Stimulated activated naive B cell treated with anti-CD40 and anti-IgM and Interleukin-4, amounts not matched to agents 10 μg/mL and 1 μg/mL and 100 μg/mL, for 72 hours (primary cell): ENCODE results near the gene KCTD12.

Source experiments
- ATAC-seq, 2 donors: fragments of 150-1000 bp; cut with Tn5 transposase; replicated peaks; 2 replicates each; pipeline ENCODE4 v1.10.0; 2021; ENCODE audit warnings: moderate library complexity in 1 of 2
- DNase-seq: peaks from one replicate; pipeline ENCODE4 v3.0.0; 2021
- H3K27ac Mint-ChIP-seq: one replicate; pipeline ENCODE4 v1.8.0; 2022; ENCODE audit warnings: mild to moderate bottlenecking, mixed read lengths
- H3K27me3 Mint-ChIP-seq, 2 donors: one replicate each; pipeline ENCODE4 v1.8.0; 2022; ENCODE audit warnings: mixed read lengths in 2 of 2
- H3K36me3 Mint-ChIP-seq, 2 donors: one replicate each; pipeline ENCODE4 v1.8.0; 2022; ENCODE audit warnings: mixed read lengths in 2 of 2, mild to moderate bottlenecking in 1 of 2
- H3K4me1 Mint-ChIP-seq, 2 donors: one replicate each; pipeline ENCODE4 v1.8.0; 2022; ENCODE audit warnings: mixed read lengths in 2 of 2, mild to moderate bottlenecking in 1 of 2
- H3K4me3 Mint-ChIP-seq, 2 donors: one replicate each; pipeline ENCODE4 v1.8.0; 2022; ENCODE audit warnings: mild to moderate bottlenecking in 2 of 2, mixed read lengths in 2 of 2, moderate library complexity in 1 of 2
- H3K9me3 Mint-ChIP-seq, 2 donors: one replicate each; pipeline ENCODE4 v1.8.0; 2022; ENCODE audit warnings: mixed read lengths in 2 of 2, mild to moderate bottlenecking in 1 of 2

KCTD12 gene

DNA sequence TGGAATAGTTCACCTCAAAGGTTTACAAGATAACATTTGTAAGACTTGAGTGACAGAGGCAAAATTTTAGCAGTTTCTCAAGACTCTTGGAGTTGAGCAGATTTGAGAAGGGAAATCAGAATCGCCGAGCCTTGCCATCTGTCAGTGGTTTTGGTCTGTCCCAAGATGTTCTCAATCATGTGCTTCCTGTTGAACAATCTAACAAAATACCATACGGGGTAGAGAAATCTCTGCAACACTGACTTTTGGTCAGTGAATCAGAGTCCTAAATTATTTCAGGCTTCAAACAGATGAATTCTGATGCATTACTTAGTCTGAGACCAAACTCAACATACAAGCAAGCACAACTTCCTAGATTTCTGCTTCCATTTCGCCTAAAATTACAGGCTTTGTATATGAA lies 3.8 kb downstream of the KCTD12 start:
- DNase-seq (no peak), ATAC-seq (no peak)
- no peak overlapping the region for H3K27ac Mint-ChIP-seq
- H3K9me3 Mint-ChIP-seq = no peaks in the 10 kb centered on the region
- no peak overlapping the region for H3K4me3 Mint-ChIP-seq
- peaks cover 3 to 4% of the 10 kb centered on the region in 2 donors for H3K36me3 Mint-ChIP-seq
- H3K4me1 Mint-ChIP-seq = peaks cover 25 to 43% of the 10 kb centered on the region in 2 donors
- peaks cover 9 to 13% of the 10 kb centered on the region in 2 donors for H3K27me3 Mint-ChIP-seq

DNA sequence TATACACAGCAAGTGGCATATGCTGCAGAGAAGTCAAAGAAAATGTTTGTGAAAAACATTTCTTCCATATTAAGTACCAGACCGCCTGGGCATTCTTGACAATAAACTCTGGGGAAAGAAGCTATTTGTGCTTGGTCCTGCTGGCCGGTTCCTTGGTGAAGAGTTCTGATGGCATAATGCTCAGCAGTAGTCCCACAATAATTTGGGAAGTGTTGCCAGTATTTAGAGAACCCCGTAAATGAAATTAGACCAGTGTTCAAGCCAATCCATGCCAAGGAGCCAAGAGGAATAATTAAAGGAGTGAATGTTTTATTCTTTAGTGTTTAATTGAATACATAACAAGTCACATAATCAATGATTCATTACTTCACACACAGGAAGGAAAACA lies 6.3 kb downstream of the KCTD12 start:
- Mint-ChIP-seq H3K9me3 (no peaks in the 10 kb centered on the region), H3K36me3 (peaks cover 3 to 4% of the 10 kb centered on the region in 2 donors), H3K27ac (peak overlapping the region; percentile 37), H3K27me3 (peaks cover 9 to 10% of the 10 kb centered on the region in 2 donors), H3K4me1 (peaks cover 19 to 28% of the 10 kb centered on the region in 2 donors), H3K4me3 (peak overlapping the region in 1 of 2 donors; percentile 75)
- DNase-seq (no peak), ATAC-seq (peak in 1 of 2 donors; percentile 45)

DNA sequence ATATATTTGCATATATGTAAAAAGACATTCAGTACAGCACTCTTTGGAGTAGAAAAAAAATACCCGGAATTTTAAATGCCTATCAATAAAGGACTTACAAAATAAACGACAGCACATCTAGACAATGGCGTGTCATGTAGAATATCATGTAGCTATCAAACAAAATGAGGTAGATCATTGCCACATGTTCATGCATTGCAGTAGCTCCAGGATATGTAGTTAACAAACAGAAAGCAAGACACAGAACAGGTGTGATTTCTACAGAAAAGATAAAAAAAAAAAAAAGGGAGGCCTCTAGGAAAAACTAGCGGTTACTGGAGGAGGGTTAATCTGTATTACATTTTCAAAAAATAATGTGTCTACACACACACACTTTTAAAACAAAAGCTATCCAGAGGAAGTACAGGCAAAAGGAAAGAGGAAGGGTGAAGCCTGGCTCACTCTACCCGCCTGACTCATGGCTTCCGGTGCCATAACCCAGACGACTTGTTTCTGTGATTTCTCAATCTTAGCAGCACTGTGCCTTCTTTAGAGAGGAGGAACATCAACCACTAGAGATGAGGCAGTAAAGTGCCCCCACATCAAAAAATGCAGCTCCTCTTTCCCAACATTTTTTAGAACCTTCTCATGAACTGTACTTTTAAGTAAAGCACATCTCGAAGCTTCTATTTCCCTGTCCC lies 6.9 kb downstream of the KCTD12 start:
- no peaks in the 10 kb centered on the region for H3K9me3 Mint-ChIP-seq
- H3K36me3 Mint-ChIP-seq = peaks cover 3 to 4% of the 10 kb centered on the region in 2 donors
- peaks cover 3 to 7% of the 10 kb centered on the region in 2 donors for H3K27me3 Mint-ChIP-seq
- H3K4me1 Mint-ChIP-seq = peaks cover 15 to 24% of the 10 kb centered on the region in 2 donors
- peak overlapping the region; percentile 68 to 75 for H3K4me3 Mint-ChIP-seq
- peak; percentile 35 for DNase-seq
- peak overlapping the region; percentile 37 for H3K27ac Mint-ChIP-seq
- ATAC-seq = peak; percentile 99 to 100

DNA sequence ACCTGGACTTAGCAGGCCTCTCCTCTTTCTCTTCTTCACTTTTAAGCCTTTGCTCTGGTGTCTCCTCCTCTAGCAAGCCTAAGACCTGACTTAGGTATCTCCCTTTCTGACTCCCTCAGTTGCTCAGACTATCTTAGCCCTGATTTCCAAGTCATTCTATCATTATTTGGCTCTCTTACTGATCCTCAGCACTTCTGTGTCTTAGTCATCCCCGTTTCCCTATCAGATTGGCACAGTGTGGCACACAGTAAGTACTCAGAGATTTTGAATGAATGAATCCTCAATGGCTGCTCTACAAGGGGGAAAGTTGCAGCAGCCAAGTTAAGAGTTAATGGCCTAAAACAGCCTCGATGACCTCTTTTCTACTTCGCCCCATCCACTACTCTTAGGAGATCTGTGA lies 8.2 kb downstream of the KCTD12 start:
- Mint-ChIP-seq H3K4me3 (no peak overlapping the region), H3K4me1 (peaks cover 14 to 23% of the 10 kb centered on the region in 2 donors), H3K27ac (no peak overlapping the region), H3K36me3 (peaks cover 3 to 4% of the 10 kb centered on the region in 2 donors), H3K27me3 (peaks cover 0 to 4% of the 10 kb centered on the region in 2 donors), H3K9me3 (no peaks in the 10 kb centered on the region)
- ATAC-seq = no peak
- no peak for DNase-seq

DNA sequence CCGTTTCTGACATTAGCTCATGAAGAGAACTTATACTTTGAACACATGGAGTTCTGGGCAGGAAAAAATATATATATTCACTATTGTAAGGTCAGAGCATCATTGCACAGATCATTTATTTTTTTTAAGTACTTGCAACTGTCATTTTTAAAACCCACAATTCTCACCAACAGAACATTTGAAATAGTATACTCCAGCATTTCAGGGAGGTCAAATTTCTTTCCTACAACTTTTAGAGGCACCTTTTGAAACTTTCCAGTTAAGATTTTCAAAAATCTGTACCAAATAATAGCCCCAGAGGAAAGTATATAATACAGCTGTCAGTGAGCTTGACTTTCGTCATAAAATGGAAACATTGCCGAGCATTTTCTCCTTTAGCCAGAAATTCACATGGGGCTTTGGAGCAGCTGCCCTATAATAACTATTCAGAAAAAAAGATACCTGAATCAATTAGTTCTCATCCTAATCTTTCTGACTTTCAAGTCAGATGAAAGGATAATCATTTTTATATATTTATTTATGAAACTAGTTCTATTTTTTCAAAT lies 10.9 kb downstream of the KCTD12 start:
- Mint-ChIP-seq H3K27ac (no peak overlapping the region), H3K4me3 (no peak overlapping the region), H3K27me3 (peaks cover 6 to 10% of the 10 kb centered on the region in 2 donors), H3K9me3 (no peaks in the 10 kb centered on the region), H3K36me3 (no peaks in the 10 kb centered on the region), H3K4me1 (peaks cover 10 to 19% of the 10 kb centered on the region in 2 donors)
- ATAC-seq = no peak
- no peak for DNase-seq

DNA sequence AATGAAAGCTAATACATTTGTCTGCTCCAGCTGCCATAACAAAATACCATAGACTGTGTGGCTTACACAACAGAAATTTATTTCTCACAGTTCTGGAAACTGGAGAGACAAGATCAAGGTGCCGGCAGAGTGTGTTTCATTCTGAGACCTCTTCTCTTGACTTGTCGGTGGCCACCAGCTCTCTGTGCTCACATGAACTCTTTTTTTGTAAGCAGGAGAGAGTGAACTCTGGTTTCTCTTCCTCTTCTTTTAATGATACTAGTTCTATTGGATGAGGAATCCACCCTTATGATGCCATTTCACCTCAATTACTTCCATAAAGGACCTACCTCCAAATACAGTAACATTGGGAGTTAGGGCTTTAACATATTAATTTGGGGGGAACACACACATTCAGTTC lies 11.7 kb downstream of the KCTD12 start:
- H3K27me3 Mint-ChIP-seq = peaks cover 10 to 12% of the 10 kb centered on the region in 2 donors
- no peaks in the 10 kb centered on the region for H3K9me3 Mint-ChIP-seq
- H3K36me3 Mint-ChIP-seq = no peaks in the 10 kb centered on the region
- H3K27ac Mint-ChIP-seq = peak overlapping the region; percentile 26
- no peak for DNase-seq
- H3K4me1 Mint-ChIP-seq = peaks cover 6 to 13% of the 10 kb centered on the region in 2 donors
- peak; percentile 54 to 59 for ATAC-seq
- no peak overlapping the region for H3K4me3 Mint-ChIP-seq

DNA sequence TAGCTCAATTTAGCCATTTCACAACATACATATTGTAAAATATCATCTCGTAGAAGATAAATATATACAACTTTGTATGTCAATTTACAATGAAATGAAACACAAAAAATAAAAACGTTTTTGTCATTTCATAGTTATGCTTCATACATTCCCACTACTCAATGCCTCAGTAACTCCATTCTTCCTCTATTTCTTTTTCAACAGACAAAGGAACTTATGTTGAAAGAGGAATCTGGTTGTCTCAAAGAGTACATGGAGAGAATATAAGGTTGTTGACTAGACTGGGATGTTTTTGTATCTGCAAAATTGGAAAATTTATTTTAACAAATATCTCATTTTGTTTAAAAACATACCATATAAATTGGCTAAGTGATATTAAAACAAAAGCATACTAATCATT lies 12.8 kb downstream of the KCTD12 start:
- no peak overlapping the region for H3K27ac Mint-ChIP-seq
- H3K4me1 Mint-ChIP-seq = peaks cover 2 to 5% of the 10 kb centered on the region in 2 donors
- DNase-seq = no peak
- H3K36me3 Mint-ChIP-seq = no peaks in the 10 kb centered on the region
- H3K27me3 Mint-ChIP-seq = peaks cover 10 to 15% of the 10 kb centered on the region in 2 donors
- no peaks in the 10 kb centered on the region for H3K9me3 Mint-ChIP-seq
- ATAC-seq = no peak
- no peak overlapping the region for H3K4me3 Mint-ChIP-seq

DNA sequence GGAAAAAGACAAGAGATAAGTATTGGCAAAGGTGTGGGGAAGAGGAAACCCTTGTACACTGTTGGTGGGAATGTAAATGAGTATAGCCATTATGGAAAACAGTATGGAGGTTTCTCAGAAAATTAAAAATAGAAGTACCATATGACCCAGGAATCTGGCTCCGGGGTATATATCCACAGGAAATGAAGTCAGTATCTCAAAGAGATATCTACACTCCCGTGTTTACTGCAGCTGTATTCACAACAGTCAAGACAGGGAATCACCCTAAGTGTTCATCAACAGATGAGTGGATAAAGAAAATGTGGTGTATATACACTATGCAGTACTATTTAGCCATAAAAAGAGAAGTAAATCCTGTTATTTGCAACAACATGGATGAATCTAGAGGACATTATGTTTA lies 13.5 kb downstream of the KCTD12 start:
- H3K4me3 Mint-ChIP-seq = no peak overlapping the region
- H3K36me3 Mint-ChIP-seq = no peaks in the 10 kb centered on the region
- H3K27me3 Mint-ChIP-seq = peaks cover 10 to 15% of the 10 kb centered on the region in 2 donors
- DNase-seq = no peak
- H3K27ac Mint-ChIP-seq = no peak overlapping the region
- H3K4me1 Mint-ChIP-seq = peaks cover 2 to 5% of the 10 kb centered on the region in 2 donors
- ATAC-seq = no peak
- no peaks in the 10 kb centered on the region for H3K9me3 Mint-ChIP-seq

DNA sequence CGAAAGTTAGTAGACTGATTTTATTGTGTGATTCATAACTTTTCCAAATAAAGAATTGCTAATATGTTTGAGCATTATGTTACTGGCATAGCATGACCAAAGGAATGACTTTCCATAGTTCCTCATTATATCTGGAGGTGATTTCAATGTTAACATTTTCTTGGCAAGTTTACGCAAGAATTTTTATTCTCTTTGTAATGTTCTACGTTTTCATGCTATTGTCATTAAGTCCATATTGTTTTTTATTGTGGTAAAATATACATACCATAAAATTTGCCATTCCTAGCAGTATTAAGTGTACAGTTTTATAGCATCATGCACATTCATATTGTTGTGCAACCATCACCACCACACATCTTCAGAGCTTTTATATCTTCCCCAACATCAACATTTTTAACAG lies 14.8 kb downstream of the KCTD12 start:
- no peaks in the 10 kb centered on the region for H3K9me3 Mint-ChIP-seq
- DNase-seq (no peak), ATAC-seq (no peak)
- peaks cover 10 to 19% of the 10 kb centered on the region in 2 donors for H3K27me3 Mint-ChIP-seq
- no peak overlapping the region for H3K4me3 Mint-ChIP-seq
- no peak overlapping the region for H3K27ac Mint-ChIP-seq
- peaks cover 2 to 5% of the 10 kb centered on the region in 2 donors for H3K4me1 Mint-ChIP-seq
- no peaks in the 10 kb centered on the region for H3K36me3 Mint-ChIP-seq

DNA sequence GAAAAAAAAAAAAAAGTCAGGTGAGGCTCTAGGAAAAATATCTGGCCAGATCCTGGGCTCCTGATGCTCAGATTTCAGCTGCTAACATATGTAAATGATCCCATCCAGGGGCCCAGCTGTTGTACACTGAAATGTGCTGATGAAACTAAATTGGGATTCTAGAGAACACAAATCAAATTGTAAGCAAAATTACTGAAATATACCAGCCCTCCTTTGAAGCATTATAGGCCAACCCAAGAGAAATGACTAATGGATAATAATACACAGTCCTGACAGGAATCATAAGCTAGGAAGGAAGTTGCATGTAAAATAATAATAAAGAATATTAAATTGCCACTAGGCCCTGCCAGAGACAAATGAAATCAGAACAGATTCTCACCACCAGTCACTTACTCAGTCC lies 17.8 kb downstream of the KCTD12 start:
- ATAC-seq = no peak
- H3K27me3 Mint-ChIP-seq = peaks cover 22 to 31% of the 10 kb centered on the region in 2 donors

DNA sequence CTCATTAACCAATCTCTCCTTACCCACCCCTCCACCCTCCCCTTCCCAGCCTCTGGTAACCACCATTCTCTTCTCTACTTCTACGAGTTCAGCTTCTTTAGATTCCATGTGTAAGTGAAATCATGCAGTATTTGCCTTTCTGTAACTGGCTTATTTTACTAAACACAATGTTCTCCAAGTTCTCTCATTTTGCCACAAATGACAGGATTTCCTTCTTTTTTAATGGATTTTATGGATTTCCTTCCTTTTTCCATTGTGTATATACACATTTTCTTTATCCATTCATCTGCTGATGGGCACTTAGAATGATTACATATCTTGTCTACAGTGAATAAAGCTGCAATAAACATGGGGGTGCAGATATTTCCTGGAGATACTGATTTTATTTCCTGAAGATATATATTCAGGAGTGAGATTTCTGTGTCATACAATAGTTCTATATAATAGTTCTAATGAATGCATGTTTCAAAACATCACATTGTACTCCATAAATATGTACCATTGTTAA lies 20.2 kb downstream of the KCTD12 start:
- Mint-ChIP-seq H3K9me3 (no peaks in the 10 kb centered on the region), H3K4me1 (no peaks in the 10 kb centered on the region), H3K4me3 (no peak overlapping the region), H3K27ac (no peak overlapping the region), H3K27me3 (peaks cover 12 to 28% of the 10 kb centered on the region in 2 donors), H3K36me3 (no peaks in the 10 kb centered on the region)
- ATAC-seq = no peak
- DNase-seq = no peak

More for the DNA sequence above, 17.8 kb downstream of the KCTD12 start:
- Mint-ChIP-seq H3K27ac (no peak overlapping the region), H3K4me3 (no peak overlapping the region), H3K4me1 (no peaks in the 10 kb centered on the region), H3K9me3 (no peaks in the 10 kb centered on the region), H3K36me3 (no peaks in the 10 kb centered on the region)
- DNase-seq = no peak

DNA sequence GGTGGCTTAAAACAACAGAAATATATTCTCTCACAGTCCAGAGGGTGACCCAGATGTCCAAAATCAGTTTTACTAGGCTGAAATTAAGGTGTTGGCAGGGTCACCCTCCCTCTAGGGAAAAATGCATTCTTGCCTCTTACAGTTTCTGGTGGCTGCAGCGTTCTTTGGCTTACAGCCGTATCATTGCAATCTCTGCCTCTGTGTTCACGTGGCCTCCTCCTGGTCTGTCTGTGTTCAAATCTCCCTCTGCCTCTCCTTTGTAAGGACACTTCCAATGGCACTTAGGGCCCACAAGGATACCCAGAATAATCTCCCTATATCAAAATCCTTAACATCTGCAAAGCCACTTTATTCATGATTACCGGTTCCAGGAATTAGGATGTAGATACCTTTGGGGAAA lies 21.1 kb downstream of the KCTD12 start:
- Mint-ChIP-seq H3K27me3 (peaks cover 12 to 35% of the 10 kb centered on the region in 2 donors), H3K9me3 (no peaks in the 10 kb centered on the region), H3K4me1 (no peaks in the 10 kb centered on the region), H3K4me3 (no peak overlapping the region), H3K36me3 (no peaks in the 10 kb centered on the region), H3K27ac (no peak overlapping the region)
- no peak for DNase-seq
- no peak for ATAC-seq

DNA sequence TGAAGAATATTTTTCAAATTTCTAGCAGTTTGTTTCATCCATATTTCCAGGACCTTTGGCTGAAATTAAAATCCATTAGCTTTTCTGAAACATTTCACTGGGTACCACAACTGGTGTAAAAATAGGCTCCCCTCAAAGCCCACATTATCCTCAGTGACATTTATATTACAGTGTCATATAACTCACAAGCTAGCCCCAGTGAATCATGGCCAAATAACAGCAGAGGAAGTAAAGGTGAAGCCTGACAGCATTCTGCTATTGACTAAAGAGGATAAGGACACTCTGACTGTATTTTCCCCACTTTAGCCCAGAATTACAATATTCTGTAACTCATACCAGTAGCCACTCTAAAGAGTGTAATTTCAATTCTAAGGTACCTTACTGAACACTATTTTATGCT lies 21.9 kb downstream of the KCTD12 start:
- Mint-ChIP-seq H3K4me3 (no peak overlapping the region), H3K4me1 (no peaks in the 10 kb centered on the region), H3K9me3 (no peaks in the 10 kb centered on the region), H3K36me3 (no peaks in the 10 kb centered on the region), H3K27ac (no peak overlapping the region), H3K27me3 (peaks cover 12 to 29% of the 10 kb centered on the region in 2 donors)
- no peak for ATAC-seq
- no peak for DNase-seq

DNA sequence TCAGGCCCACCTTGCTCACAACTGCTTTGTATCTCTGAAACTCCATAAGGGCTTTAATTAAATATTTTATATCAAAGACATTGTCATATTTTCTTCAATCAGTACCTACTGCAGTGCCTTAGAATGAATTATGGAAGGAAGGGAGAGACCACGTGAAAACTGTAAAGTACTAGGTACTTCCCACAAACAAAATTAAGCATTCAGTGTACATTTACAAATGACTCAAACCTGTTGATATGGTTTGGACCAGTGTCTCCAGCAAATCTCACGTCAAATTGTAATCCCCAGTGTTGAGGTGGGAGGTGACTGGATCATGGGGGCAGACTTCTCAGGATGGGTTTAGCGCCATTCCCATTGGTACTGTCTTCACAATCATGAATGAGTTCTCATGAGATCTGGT lies 23.2 kb downstream of the KCTD12 start:
- no peaks in the 10 kb centered on the region for H3K4me1 Mint-ChIP-seq
- H3K27ac Mint-ChIP-seq = no peak overlapping the region
- no peaks in the 10 kb centered on the region for H3K36me3 Mint-ChIP-seq
- DNase-seq (no peak), ATAC-seq (no peak)
- H3K4me3 Mint-ChIP-seq = no peak overlapping the region
- H3K9me3 Mint-ChIP-seq = peaks cover 0 to 2% of the 10 kb centered on the region in 2 donors
- H3K27me3 Mint-ChIP-seq = peaks cover 12 to 29% of the 10 kb centered on the region in 2 donors

DNA sequence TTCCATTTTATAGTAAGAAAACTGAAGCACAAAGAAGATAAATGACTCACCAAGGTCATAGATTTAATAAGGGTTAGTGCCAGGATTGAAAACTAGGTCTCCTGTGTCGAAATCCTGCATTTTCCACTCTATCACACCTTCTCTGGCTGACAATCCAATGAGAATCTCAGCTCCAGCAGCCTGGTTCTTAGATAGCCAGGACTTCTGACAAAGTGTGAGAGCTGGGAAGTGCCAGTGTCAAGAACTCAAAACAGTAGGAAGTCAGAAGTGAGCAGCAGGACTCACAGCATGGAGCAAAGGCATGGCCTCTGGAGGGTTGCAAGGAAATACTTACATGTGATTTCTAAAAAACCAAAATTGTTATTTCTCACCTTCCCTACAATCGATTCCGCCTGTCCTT lies 24.3 kb downstream of the KCTD12 start:
- Mint-ChIP-seq H3K4me3 (no peak overlapping the region), H3K4me1 (no peaks in the 10 kb centered on the region), H3K27ac (no peak overlapping the region), H3K27me3 (peaks cover 12 to 28% of the 10 kb centered on the region in 2 donors), H3K9me3 (peaks cover 0 to 2% of the 10 kb centered on the region in 2 donors), H3K36me3 (no peaks in the 10 kb centered on the region)
- DNase-seq (no peak), ATAC-seq (no peak)
